Neural progenitor cell (in vitro differentiated cells): ENCODE measurements around the gene ABHD14A.

ENCODE experiments used
- EZH2 ChIP-seq: fragments of 200-600 bp; sonication (generic); IDR thresholded peaks from 2 replicates; pipeline ENCODE4 v1.6.1; 2017; ENCODE audit warnings: antibody characterized with exemption, mild to moderate bottlenecking, moderate library complexity
- EZH2phosphoT487 ChIP-seq: fragments of 200-600 bp; sonication (generic); IDR thresholded peaks from 2 replicates; pipeline ENCODE4 v1.6.1; 2017; ENCODE audit warnings: antibody characterized with exemption
- TF ChIP-seq, protein P1 (sequence below): fragments of 200-600 bp; sonication (generic); IDR thresholded peaks from 2 replicates; pipeline ENCODE4 v1.5.1; 2017; ENCODE audit warnings: antibody characterized with exemption, mild to moderate bottlenecking

DNA sequence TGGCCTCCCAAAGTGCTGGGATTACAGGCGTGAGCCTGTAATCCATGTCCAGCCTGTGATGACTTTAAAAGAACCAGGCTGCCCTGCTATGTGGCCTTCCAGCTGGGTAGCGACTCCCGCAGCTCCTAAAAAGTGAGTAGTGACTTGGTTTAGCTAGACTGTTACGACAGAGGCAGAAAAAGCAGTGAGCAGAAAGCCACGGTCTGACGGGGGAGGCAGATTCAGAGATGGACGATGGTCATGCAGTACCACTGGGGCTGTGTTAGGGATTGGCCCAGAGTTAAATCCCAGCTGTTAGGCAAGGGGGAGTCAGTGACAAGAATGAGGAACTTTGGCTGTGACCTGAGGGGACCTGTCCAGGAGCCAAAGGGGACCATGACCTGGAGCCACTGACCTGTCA lies 23.9 kb downstream of the ABHD14A start:
- TF ChIP-seq, protein P1, sequence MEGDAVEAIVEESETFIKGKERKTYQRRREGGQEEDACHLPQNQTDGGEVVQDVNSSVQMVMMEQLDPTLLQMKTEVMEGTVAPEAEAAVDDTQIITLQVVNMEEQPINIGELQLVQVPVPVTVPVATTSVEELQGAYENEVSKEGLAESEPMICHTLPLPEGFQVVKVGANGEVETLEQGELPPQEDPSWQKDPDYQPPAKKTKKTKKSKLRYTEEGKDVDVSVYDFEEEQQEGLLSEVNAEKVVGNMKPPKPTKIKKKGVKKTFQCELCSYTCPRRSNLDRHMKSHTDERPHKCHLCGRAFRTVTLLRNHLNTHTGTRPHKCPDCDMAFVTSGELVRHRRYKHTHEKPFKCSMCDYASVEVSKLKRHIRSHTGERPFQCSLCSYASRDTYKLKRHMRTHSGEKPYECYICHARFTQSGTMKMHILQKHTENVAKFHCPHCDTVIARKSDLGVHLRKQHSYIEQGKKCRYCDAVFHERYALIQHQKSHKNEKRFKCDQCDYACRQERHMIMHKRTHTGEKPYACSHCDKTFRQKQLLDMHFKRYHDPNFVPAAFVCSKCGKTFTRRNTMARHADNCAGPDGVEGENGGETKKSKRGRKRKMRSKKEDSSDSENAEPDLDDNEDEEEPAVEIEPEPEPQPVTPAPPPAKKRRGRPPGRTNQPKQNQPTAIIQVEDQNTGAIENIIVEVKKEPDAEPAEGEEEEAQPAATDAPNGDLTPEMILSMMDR, result no peak
- TF ChIP-seq EZH2 (no peak), EZH2phosphoT487 (no peak)
